HUES48 (cell line): ENCODE measurements around the gene ARHGAP25.

Experiments used
- H3K27ac ChIP-seq: one replicate; pipeline ENCODE4 v1.7.0; 2013; ENCODE audit warnings: low read depth, low read length, inconsistent platforms
- H3K27me3 ChIP-seq: 2 replicates; pipeline ENCODE4 v1.6.1; 2013; ENCODE audit warnings: mild to moderate bottlenecking, low read length; ENCODE audit not compliant: control insufficient read depth, insufficient read depth
- H3K36me3 ChIP-seq: 2 replicates; pipeline ENCODE4 v1.6.1; 2013; ENCODE audit warnings: low read length; ENCODE audit not compliant: control insufficient read depth, insufficient read depth
- H3K4me1 ChIP-seq: 2 replicates; pipeline ENCODE4 v1.6.1; 2013; ENCODE audit warnings: mild to moderate bottlenecking, low read length; ENCODE audit not compliant: control insufficient read depth, insufficient read depth
- H3K4me3 ChIP-seq: 2 replicates; pipeline ENCODE4 v1.5.1; 2013; ENCODE audit warnings: mild to moderate bottlenecking, low read depth, low read length
- H3K9ac ChIP-seq: 2 replicates; pipeline ENCODE4 v1.6.1; 2013; ENCODE audit warnings: mild to moderate bottlenecking, low read depth, low read length, moderate library complexity
- H3K9me3 ChIP-seq: 2 replicates; pipeline ENCODE4 v1.6.1; 2013; ENCODE audit warnings: low read length; ENCODE audit not compliant: control insufficient read depth, insufficient read depth

ARHGAP25 gene

GRCh38 chr2:68734688-68735525, at the start of gene ARHGAP25:
Gene ARHGAP25 (plus strand): TSS chr2:68734811. CDS start chr2:68735200, 389 bp downstream.
- Histone ChIP-seq H3K27me3 (no peaks in the 10 kb centered on the region), H3K4me1 (no peaks in the 10 kb centered on the region), H3K9ac (no peak within 1 kb of the TSS), H3K27ac (no peak within 1 kb of the TSS), H3K36me3 (no peaks in the 10 kb centered on the region), H3K9me3 (no peaks in the 10 kb centered on the region), H3K4me3 (no peak within 1 kb of the TSS)

GRCh38 chr2:68686178-68686577, 48.4 kb upstream of the ARHGAP25 start:
- Histone ChIP-seq H3K27ac (no peak overlapping the region), H3K9ac (no peak overlapping the region), H3K4me1 (peaks cover 28% of the 10 kb centered on the region), H3K4me3 (no peak overlapping the region), H3K27me3 (no peaks in the 10 kb centered on the region), H3K36me3 (no peaks in the 10 kb centered on the region), H3K9me3 (no peaks in the 10 kb centered on the region)

- H3K9me3 ChIP-seq, result no peaks in the 10 kb centered on the region
- H3K27ac ChIP-seq, result no peak overlapping the region
- H3K36me3 ChIP-seq, result no peaks in the 10 kb centered on the region
- H3K4me3 ChIP-seq, result no peak overlapping the region
- peaks cover 28% of the 10 kb centered on the region for H3K4me1 ChIP-seq
- H3K27me3 ChIP-seq, result no peaks in the 10 kb centered on the region
- H3K9ac ChIP-seq, result no peak overlapping the region
Measured at GRCh38 chr2:68687018-68687417, 47.6 kb upstream of the ARHGAP25 start.

- H3K27me3 ChIP-seq, result no peaks in the 10 kb centered on the region
- peak overlapping the region; percentile 72 for H3K27ac ChIP-seq
- no peaks in the 10 kb centered on the region for H3K36me3 ChIP-seq
- H3K9me3 ChIP-seq, result no peaks in the 10 kb centered on the region
- H3K4me3 ChIP-seq, result no peak overlapping the region
- H3K4me1 ChIP-seq, result peaks cover 28% of the 10 kb centered on the region
- no peak overlapping the region; the same call in 1 of the 2 replicates for H3K9ac ChIP-seq
Measured at GRCh38 chr2:68689553-68690537, 44.8 kb upstream of the ARHGAP25 start.

GRCh38 chr2:68690851-68691250, 43.8 kb upstream of the ARHGAP25 start:
- Histone ChIP-seq H3K27me3 (no peaks in the 10 kb centered on the region), H3K27ac (no peak overlapping the region), H3K4me1 (peaks cover 27% of the 10 kb centered on the region)

GRCh38 chr2:68692511-68692910, 42.1 kb upstream of the ARHGAP25 start:
- Histone ChIP-seq H3K4me1 (peaks cover 33% of the 10 kb centered on the region), H3K27me3 (no peaks in the 10 kb centered on the region), H3K9ac (no peak overlapping the region), H3K4me3 (no peak overlapping the region), H3K9me3 (peaks cover 9% of the 10 kb centered on the region; the same call in 1 of the 2 replicates), H3K27ac (no peak overlapping the region), H3K36me3 (no peaks in the 10 kb centered on the region)

More at GRCh38 chr2:68690851-68691250, 43.8 kb upstream of the ARHGAP25 start:
- Histone ChIP-seq H3K36me3 (no peaks in the 10 kb centered on the region), H3K4me3 (no peak overlapping the region), H3K9me3 (no peaks in the 10 kb centered on the region), H3K9ac (no peak overlapping the region)

GRCh38 chr2:68693951-68694350, 40.7 kb upstream of the ARHGAP25 start:
- Histone ChIP-seq H3K9ac (no peak overlapping the region), H3K27me3 (no peaks in the 10 kb centered on the region), H3K4me3 (no peak overlapping the region), H3K36me3 (no peaks in the 10 kb centered on the region), H3K4me1 (peaks cover 33% of the 10 kb centered on the region), H3K27ac (no peak overlapping the region), H3K9me3 (peaks cover 12% of the 10 kb centered on the region; the same call in 1 of the 2 replicates)

- H3K27ac ChIP-seq, result peak overlapping the region; percentile 6
- H3K36me3 ChIP-seq, result no peaks in the 10 kb centered on the region
- H3K27me3 ChIP-seq, result no peaks in the 10 kb centered on the region
- H3K9me3 ChIP-seq, result peaks cover 26% of the 10 kb centered on the region
- H3K4me3 ChIP-seq, result no peak overlapping the region
- no peak overlapping the region for H3K9ac ChIP-seq
- peaks cover 17% of the 10 kb centered on the region for H3K4me1 ChIP-seq
Measured at GRCh38 chr2:68695971-68696370, 38.6 kb upstream of the ARHGAP25 start.

GRCh38 chr2:68696554-68696953, 38.1 kb upstream of the ARHGAP25 start:
- Histone ChIP-seq H3K4me1 (peaks cover 16% of the 10 kb centered on the region), H3K27me3 (no peaks in the 10 kb centered on the region), H3K27ac (peak overlapping the region; percentile 44), H3K36me3 (no peaks in the 10 kb centered on the region), H3K9me3 (peaks cover 28% of the 10 kb centered on the region), H3K4me3 (no peak overlapping the region), H3K9ac (no peak overlapping the region)

GRCh38 chr2:68698567-68699377, 35.8 kb upstream of the ARHGAP25 start:
- Histone ChIP-seq H3K4me3 (no peak overlapping the region), H3K9ac (no peak overlapping the region), H3K27ac (no peak overlapping the region), H3K36me3 (no peaks in the 10 kb centered on the region), H3K4me1 (peaks cover 20% of the 10 kb centered on the region), H3K9me3 (peaks cover 28% of the 10 kb centered on the region), H3K27me3 (no peaks in the 10 kb centered on the region)
